ENCODE results near the gene AK8.
"Not testable (repeated sequence)": the region's sequence is repeated elsewhere in the genome, so short reads cannot be mapped to it uniquely, and the experiment has no call there.

Gene AK8

DNA sequence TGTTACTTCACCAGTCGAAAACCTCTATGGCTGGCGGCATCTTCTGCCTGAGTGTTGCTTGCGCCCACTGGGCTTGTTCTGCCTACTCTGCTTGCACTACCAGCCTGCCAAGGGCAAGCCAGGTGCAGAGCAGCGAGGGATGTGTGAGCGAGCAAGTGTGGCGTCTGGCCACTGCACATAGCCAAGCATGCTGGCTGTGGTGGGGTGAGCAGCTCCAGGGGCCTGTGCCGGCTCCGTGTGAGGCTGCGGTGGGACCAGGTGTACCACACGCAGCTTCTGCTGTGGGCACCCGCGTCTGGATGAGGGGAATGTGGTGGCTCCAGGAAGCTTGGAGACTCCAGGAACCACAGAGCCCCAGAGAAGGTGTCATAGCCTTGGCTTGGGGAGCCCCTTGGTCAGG lies 156.4 kb downstream of the AK8 start:
- no peak for FAIRE-seq
- TF ChIP-seq CTCF (IDR thresholded peaks at IDR 0.05; ENCODE audit: insufficient read depth, missing control alignments): no peak

GRCh38 chr9:132718381-132718928 lies 159.6 kb downstream of the AK8 start:
- FAIRE-seq; DNase-seq (ENCODE audit: insufficient read length, low spot score): not testable (repeated sequence)

More for the DNA sequence above, 156.4 kb downstream of the AK8 start:
- no peak for DNase-seq (ENCODE audit: insufficient read length, low spot score)

- FAIRE-seq (no peak), DNase-seq (ENCODE audit: insufficient read length, low spot score) (no peak)
- TF ChIP-seq CTCF (IDR thresholded peaks at IDR 0.05; ENCODE audit: insufficient read depth, missing control alignments): no peak
Observed at GRCh38 chr9:132717326-132717945, 160.6 kb downstream of the AK8 start.

DNA sequence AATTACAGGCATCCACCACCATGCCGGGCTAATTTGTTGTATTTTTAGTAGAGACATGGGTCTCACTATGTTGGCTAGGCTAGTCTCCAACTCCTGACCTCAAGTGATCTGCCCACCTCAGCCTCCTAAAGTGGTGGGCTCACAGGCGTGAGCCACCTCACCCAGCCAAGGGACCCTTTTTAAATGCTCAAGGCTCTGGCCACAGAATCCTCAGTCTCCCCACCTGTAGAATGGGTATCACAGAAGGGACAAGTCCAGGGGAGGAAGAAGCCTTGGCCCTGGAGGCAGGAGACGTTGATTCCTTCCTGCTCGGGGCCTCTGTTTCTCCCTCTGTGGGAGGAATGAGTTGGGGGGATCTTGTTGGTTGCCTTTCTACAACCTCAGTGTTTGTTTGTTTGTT lies 162.1 kb downstream of the AK8 start:
- no peak for TF ChIP-seq CTCF (IDR thresholded peaks at IDR 0.05; ENCODE audit: insufficient read depth, missing control alignments)
- no peak for DNase-seq (ENCODE audit: insufficient read length, low spot score)
- no peak for FAIRE-seq

DNA sequence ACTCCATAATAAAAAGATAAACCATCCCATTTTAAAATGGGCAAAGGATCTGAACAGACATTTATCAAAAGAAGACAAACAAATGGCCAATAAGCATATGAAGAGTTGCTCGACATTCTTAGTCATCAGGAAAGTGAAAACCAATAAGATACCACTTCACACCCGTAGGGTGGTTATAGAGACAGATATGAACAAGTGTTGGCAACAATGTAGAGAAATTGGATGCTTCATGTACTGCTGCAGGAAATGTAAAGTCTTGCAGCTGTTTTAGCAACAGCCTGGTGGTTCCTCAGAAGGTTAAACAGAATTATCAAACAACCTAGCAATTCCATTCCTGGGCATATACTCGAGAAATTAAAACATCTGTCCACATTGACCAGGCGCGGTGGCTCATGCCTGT lies 165.3 kb downstream of the AK8 start:
- DNase-seq (ENCODE audit: insufficient read length, low spot score): no peak
- no peak for TF ChIP-seq CTCF (IDR thresholded peaks at IDR 0.05; ENCODE audit: insufficient read depth, missing control alignments)
- no peak for FAIRE-seq

- FAIRE-seq (no peak), DNase-seq (ENCODE audit: insufficient read length, low spot score) (no peak)
- no peak for TF ChIP-seq CTCF (IDR thresholded peaks at IDR 0.05; ENCODE audit: insufficient read depth, missing control alignments)
Observed at GRCh38 chr9:132711846-132712245, 166.2 kb downstream of the AK8 start.

DNA sequence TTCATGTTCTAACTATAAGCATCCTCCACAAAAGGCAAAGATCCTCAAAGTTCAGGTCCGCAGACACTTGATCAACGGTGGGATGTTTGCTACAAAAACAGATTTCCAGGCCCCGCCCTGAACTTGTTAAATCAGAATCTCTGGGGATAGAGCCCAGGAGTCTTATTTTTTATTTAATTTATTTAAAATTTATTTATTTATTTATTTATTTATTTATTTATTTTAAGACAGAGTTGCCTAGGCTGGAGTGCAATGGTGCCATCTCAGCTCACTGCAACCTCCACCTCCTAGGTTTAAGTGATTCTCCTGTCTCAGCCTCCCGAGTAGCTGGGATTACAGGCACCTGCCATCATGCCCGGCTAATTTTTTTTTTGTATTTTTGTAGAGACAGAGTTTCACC lies 166.9 kb downstream of the AK8 start:
- FAIRE-seq; DNase-seq (ENCODE audit: insufficient read length, low spot score): not testable (repeated sequence)

GRCh38 chr9:132710333-132710732 lies 167.8 kb downstream of the AK8 start:
- FAIRE-seq (no peak), DNase-seq (ENCODE audit: insufficient read length, low spot score) (no peak)

More at GRCh38 chr9:132710333-132710732, 167.8 kb downstream of the AK8 start:
- no peak for TF ChIP-seq CTCF (IDR thresholded peaks at IDR 0.05; ENCODE audit: insufficient read depth, missing control alignments)

All from D721Med (cell line).